ENCODE results near the gene PTP4A2. TPM values are rescaled to one million over a fixed set of nuclear protein-coding genes. Genes with fewer than 3 reads are reported as not detected.
A peak's percentile ranks its signal among the peaks of the same experiment; 100 is the strongest.

PTP4A2 gene
- total RNA-seq, 1 donor from 2014 or later = 204 TPM

DNA sequence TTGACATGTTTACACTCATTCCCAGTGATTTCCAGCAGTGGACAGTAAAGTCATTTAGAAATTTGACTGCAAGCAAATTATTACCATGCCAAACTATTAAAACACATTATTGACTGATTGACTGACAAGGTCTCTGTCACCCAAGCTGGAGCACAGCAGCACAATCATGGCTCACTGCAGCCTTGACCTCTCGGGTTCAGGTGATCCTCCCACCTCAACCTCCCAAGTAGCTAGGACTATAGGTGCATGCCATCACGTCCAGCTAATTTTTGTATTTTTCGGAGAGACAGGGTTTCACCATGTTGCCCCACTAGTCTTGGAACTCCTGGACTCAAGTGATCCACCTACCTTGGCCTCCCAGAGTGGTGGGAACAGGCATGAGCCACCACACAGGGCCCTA, 24.2 kb downstream of the PTP4A2 start:
- TF ChIP-seq, protein P1, sequence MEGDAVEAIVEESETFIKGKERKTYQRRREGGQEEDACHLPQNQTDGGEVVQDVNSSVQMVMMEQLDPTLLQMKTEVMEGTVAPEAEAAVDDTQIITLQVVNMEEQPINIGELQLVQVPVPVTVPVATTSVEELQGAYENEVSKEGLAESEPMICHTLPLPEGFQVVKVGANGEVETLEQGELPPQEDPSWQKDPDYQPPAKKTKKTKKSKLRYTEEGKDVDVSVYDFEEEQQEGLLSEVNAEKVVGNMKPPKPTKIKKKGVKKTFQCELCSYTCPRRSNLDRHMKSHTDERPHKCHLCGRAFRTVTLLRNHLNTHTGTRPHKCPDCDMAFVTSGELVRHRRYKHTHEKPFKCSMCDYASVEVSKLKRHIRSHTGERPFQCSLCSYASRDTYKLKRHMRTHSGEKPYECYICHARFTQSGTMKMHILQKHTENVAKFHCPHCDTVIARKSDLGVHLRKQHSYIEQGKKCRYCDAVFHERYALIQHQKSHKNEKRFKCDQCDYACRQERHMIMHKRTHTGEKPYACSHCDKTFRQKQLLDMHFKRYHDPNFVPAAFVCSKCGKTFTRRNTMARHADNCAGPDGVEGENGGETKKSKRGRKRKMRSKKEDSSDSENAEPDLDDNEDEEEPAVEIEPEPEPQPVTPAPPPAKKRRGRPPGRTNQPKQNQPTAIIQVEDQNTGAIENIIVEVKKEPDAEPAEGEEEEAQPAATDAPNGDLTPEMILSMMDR (IDR thresholded peaks at IDR 0.05) = no peak
- Mint-ChIP-seq H3K27ac (ENCODE audit: unreplicated experiment) (peak overlapping the region; percentile 7), H3K36me3 (ENCODE audit: low read depth) (peaks cover 23% of the 10 kb centered on the region), H3K4me1 (ENCODE audit: low read depth) (peaks cover 10% of the 10 kb centered on the region), H3K27me3 (ENCODE audit: low read depth) (no peaks in the 10 kb centered on the region), H3K4me3 (ENCODE audit: unreplicated experiment) (no peak overlapping the region), H3K9me3 (ENCODE audit: low read depth) (peaks cover 4% of the 10 kb centered on the region)
- no peak for DNase-seq (ENCODE audit: low spot score)

DNA sequence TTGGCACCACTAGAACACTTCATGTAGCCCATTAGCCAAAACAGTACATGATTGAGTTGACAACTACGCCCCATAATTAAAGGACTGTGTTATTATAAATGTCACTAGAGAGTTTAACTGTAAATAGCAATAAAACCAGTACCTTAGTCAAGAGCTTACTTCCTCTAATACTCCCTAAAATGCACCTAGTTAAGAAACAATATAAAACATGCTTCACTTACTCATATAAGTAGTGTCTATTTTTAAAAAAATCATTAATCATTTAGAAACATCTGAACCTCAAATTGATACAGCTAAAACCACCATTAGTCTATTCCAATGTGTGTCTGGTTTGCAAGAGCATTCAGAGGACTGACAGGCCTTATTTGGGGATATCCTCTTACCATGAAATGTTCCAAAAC, 25.3 kb downstream of the PTP4A2 start:
- Mint-ChIP-seq H3K27me3 (ENCODE audit: low read depth) (no peaks in the 10 kb centered on the region), H3K4me1 (ENCODE audit: low read depth) (peaks cover 18% of the 10 kb centered on the region), H3K4me3 (ENCODE audit: unreplicated experiment) (no peak overlapping the region), H3K9me3 (ENCODE audit: low read depth) (peaks cover 2% of the 10 kb centered on the region), H3K27ac (ENCODE audit: unreplicated experiment) (no peak overlapping the region), H3K36me3 (ENCODE audit: low read depth) (peaks cover 27% of the 10 kb centered on the region)
- no peak for DNase-seq (ENCODE audit: low spot score)
- TF ChIP-seq, protein P1 (IDR thresholded peaks at IDR 0.05) = no peak

- H3K27ac Mint-ChIP-seq (ENCODE audit: unreplicated experiment) = no peak overlapping the region
- no peak overlapping the region for H3K4me3 Mint-ChIP-seq (ENCODE audit: unreplicated experiment)
- no peak for DNase-seq (ENCODE audit: low spot score)
- TF ChIP-seq, protein P1 (IDR thresholded peaks at IDR 0.05) = no peak
- H3K4me1 Mint-ChIP-seq (ENCODE audit: low read depth) = peaks cover 21% of the 10 kb centered on the region
- H3K36me3 Mint-ChIP-seq (ENCODE audit: low read depth) = peaks cover 32% of the 10 kb centered on the region
- H3K27me3 Mint-ChIP-seq (ENCODE audit: low read depth) = no peaks in the 10 kb centered on the region
- peaks cover 2% of the 10 kb centered on the region for H3K9me3 Mint-ChIP-seq (ENCODE audit: low read depth)
Observed at GRCh38 chr1:31911994-31912780, 26.0 kb downstream of the PTP4A2 start.

DNA sequence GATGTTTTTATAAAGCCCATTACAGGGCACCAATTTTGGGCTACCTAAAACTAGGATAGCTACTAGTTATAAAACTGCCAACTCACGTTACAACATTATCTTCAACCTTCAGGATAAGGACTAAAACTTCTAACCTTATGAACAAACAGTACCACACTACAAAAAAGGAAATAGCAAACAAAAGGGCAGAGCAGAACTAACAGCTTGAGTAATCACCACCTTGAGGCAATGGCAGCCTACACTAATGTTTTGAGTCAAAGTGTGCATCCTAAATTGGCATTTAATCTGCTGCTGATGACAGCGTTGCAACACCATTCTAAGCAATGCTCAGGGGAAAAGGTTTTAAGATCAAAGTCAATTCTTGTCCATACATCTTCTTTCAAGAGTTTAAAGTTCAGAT, 27.2 kb downstream of the PTP4A2 start:
- Mint-ChIP-seq H3K36me3 (ENCODE audit: low read depth) (peaks cover 41% of the 10 kb centered on the region), H3K27ac (ENCODE audit: unreplicated experiment) (peak overlapping the region; percentile 14), H3K4me3 (ENCODE audit: unreplicated experiment) (no peak overlapping the region), H3K4me1 (ENCODE audit: low read depth) (peaks cover 21% of the 10 kb centered on the region), H3K9me3 (ENCODE audit: low read depth) (peaks cover 2% of the 10 kb centered on the region), H3K27me3 (ENCODE audit: low read depth) (no peaks in the 10 kb centered on the region)
- no peak for DNase-seq (ENCODE audit: low spot score)
- TF ChIP-seq, protein P1 (IDR thresholded peaks at IDR 0.05) = no peak

DNA sequence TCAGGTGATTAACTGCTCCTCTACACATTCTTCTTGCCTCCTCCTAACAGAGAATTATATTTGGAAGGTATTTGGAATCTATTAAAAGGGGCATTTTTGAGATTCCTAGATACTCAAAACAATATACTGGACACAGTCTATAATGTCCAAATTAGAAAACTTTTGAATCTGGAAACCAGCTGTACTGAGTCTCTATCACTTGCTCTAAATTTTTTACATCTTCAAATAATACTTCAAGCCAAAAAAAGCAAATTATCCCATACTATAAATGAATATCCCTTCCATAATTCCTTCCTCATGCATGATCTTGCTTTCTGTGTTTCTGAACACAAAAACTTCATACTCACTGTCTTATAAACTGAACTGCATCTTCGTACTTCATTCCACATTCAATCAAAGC, 28.5 kb downstream of the PTP4A2 start:
- DNase-seq (ENCODE audit: low spot score) = no peak

More for the DNA sequence above, 28.5 kb downstream of the PTP4A2 start:
- H3K4me1 Mint-ChIP-seq (ENCODE audit: low read depth) = peaks cover 21% of the 10 kb centered on the region
- peaks cover 47% of the 10 kb centered on the region for H3K36me3 Mint-ChIP-seq (ENCODE audit: low read depth)
- no peak overlapping the region for H3K4me3 Mint-ChIP-seq (ENCODE audit: unreplicated experiment)
- no peak overlapping the region for H3K27ac Mint-ChIP-seq (ENCODE audit: unreplicated experiment)
- TF ChIP-seq, protein P1 (IDR thresholded peaks at IDR 0.05) = no peak
- no peaks in the 10 kb centered on the region for H3K27me3 Mint-ChIP-seq (ENCODE audit: low read depth)
- H3K9me3 Mint-ChIP-seq (ENCODE audit: low read depth) = peaks cover 2% of the 10 kb centered on the region
